Measurements from ENCODE around the gene ACAD8.

ACAD8 gene

GRCh38 chr11:134291196-134291595 lies 37.8 kb downstream of the ACAD8 start:
- DNase-seq (ENCODE audit: low spot score), result no peak

GRCh38 chr11:134292661-134293060 lies 39.3 kb downstream of the ACAD8 start:
- DNase-seq (ENCODE audit: low spot score), result no peak

GRCh38 chr11:134293119-134294113 lies 40.0 kb downstream of the ACAD8 start:
- no peak for DNase-seq (ENCODE audit: low spot score)

GRCh38 chr11:134294664-134295063 lies 41.3 kb downstream of the ACAD8 start:
- no peak for DNase-seq (ENCODE audit: low spot score)

- no peak for DNase-seq (ENCODE audit: low spot score)
These were observed 58.9 kb downstream of the ACAD8 start for GRCh38 chr11:134312223-134312622.

GRCh38 chr11:134312807-134313206 lies 59.4 kb downstream of the ACAD8 start:
- no peak for DNase-seq (ENCODE audit: low spot score)

GRCh38 chr11:134313379-134313778 lies 60.0 kb downstream of the ACAD8 start:
- no peak for DNase-seq (ENCODE audit: low spot score)

- no peak for DNase-seq (ENCODE audit: low spot score)
These were observed 60.6 kb downstream of the ACAD8 start for GRCh38 chr11:134313821-134314607.
